DMS53 (cell line): ENCODE measurements around the gene RPS6KB2.
A peak's percentile ranks its signal among the peaks of the same experiment; 100 is the strongest.

Source experiments
- DNase-seq: peaks from one replicate; lab custom pipeline; 2025; lab: John Stamatoyannopoulos, UW

The RPS6KB2 gene

DNA sequence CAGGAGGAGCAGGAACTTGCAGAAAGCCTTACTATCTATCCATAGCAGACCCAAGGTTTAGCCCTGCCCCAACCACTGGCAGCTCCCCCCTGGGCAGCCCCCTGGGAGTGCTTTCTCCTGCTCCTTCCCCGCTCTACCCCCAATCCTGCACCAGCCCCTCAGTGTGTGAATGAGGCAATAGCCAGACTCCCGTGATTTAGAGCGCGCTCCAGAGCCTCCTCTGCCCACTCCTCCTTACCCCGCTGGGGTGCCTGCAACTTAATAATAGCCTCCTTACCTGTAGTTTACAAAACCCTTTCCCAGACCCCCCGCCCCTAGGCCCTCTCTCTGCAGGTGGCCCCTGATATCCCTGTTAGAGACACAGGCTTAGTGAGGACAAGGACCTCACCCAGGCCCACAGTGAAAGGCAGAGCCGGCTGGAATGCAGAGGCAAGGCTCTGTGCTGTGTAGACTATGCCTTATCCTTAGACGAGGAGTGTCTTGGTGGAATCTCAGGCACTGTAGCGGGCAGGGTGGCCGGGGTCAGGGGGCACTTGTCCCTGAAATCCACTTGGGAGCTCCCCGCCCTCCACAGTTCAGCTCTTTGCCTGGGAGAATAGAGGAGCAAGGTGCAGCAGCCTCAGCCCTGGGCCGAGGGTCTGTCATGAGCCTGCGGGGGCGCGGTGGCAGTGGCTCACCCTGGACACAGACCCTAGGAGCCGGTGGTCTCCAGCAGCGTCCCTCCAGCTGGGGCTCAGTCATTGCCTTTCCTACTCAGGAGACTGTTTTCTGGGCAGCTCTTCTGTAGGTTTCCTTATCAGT lies 17.1 kb upstream of the RPS6KB2 start:
- no peak for DNase-seq

DNA sequence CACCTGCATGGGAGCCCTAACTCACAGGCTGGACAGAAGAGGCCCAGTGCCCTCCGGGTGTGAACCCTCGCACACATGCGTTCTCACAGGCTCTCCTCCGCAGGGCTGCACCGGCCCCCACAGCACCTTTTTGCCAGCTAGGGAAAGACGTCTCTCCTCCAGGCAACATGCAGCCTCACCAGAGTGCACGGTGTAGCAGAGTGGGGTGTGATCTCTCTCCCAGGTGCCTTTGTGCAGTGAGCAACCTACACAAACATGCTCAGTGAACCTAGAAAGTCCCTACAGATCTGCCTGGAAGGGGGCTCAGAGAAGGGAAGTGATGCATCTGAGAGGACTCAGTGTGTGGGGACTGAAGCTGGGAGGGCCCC lies 16.5 kb upstream of the RPS6KB2 start:
- no peak for DNase-seq

DNA sequence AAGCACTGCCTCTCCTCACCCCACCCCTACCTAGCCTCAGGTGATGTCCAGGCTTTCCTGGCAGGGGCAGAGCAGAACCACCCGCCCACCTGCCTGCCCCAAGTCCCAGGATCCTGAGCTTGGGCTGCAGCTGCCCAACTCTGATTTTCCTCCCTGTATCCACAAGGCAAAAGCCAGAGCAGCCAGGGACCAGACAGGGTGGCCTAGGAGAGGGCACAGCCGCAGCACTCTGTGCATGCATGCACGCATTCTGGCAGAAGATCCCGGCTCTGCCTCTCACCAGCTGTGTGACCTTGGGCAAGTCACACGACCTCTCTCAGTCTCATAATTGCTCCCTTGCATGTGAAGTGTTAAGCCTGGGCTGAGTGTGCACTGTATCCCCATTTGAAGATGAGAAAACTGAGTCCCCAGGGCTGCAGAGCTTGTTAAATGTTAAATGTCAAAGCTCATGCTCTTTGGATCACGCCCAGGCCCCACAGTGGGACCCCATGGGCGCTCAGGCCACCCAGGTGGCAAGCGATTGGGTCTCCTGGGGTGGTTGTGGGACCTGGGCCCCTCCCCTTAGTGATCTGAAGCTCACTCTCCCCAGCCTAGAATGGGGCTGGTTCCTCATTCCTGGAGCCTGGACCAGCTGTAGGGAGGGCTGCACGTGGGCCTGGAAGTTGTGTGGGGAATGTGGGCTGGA lies 15.7 kb upstream of the RPS6KB2 start:
- DNase-seq = no peak

DNA sequence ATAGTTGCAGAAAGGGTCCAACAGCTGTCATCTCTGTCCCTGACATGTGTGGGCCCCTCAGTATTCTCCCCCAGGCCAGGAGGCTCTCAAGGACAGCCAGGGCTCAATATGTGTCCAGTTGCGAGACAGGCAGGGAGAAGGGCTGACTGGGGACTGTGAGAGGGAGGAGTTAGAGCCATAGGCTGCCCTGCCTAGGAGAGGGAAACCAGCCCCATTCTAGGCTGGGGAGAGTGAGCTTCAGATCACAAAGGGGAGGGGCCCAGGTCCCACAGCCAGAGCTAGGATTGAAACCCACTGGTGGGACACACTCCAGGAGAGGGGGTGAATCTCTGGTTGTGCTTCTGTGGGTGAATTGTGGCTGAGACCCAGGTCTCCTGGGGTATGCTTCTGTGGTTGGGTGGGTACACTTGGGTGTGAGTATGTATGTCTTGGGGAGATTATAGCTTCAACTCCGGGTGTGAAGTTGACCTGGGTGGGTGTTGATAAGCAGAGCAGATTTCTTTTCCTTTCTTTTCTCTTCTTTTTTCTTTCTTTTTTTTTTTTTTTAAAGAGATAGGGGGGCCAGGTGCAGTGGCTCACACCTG lies 14.9 kb upstream of the RPS6KB2 start:
- DNase-seq = no peak

DNA sequence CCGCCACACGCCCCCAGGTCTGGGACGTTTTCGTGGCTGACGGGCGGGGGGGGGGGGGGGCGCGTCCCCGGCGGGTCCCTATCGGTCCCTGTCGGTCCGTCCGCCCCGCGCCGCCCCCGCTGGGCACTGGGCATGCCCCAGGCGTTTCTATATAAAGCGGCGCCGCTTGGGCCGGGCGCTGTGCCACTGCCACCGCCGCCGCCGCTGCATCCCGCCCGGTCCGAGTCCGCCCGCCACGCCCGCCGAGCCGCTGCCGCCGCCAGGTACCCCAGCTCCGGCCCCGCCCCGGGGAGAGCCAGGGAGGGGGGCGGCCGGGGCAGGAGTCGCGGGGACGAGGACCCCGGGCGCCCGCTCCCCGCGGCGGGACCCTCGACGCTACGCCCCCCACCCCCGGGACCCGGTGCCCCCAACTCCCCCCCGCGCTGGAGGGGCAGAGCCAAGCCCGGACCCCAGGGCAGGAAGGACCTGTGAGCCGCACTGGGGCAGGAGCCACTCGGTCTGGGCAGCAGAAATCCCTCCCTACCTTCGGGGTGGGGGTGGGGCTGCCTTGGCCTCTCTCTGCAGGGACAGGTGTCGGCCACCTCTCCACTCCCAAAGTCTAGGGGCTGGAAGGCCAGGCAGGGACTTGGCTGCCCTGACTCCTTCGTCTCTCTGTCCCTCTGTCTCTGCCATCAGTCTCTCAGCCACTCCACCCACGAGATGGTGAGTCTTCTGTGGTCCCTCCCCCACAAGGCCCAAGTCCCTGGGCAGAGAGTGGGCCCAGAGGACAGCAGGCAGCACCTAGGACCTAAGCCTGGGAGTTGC lies 12.6 kb upstream of the RPS6KB2 start, which contains the start of gene CARNS1:
Gene CARNS1, plus strand, starts transcription at position 178 of the 804 bp plus-strand sequence. Its CDS starts 522 bp downstream, at position 700.
- DNase-seq = peak; percentile 75

DNA sequence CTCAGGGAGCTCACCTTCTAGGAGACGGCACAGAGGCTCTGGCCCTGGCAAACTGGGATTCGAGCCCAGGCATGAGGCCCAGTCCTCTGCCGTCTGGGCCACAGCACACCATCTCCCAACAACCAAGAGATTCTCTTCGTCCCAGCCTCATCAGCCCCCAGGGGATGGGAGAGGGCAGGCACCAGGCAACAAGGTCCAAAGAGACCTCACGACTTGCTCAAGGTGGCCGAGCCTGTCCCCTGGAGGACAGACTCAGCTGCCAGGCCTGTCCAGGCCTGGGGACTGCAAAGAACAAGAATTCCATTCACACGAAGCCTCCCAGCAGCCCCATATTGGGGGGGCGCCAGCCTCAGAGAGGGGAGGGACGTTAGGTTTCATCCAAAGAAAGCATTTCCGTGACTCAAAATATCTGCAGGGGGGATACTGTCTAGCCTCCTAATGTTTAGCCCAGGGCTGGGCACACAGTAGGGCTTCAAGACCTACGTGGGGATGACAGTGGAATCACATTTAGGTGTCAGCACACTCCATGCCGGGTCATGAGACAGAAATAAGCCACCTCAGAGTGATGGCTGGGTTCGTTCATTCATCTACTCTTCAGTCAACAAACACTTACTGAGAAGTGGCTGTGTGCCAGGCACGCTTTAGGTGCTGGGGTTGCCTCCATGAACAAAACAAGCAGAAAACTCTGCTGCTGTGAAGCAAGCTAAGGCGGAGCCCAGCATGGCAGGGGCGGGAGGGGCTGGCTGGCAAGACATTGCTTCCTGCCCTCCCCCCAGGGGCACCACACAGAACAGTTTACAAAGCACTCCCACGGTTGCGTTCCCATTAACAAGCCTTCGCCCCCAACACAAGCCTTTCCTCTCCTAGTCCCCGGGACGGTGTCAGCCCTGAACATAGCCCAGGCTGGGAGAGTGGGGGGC lies 11.6 kb upstream of the RPS6KB2 start:
- DNase-seq = peak; percentile 81

DNA sequence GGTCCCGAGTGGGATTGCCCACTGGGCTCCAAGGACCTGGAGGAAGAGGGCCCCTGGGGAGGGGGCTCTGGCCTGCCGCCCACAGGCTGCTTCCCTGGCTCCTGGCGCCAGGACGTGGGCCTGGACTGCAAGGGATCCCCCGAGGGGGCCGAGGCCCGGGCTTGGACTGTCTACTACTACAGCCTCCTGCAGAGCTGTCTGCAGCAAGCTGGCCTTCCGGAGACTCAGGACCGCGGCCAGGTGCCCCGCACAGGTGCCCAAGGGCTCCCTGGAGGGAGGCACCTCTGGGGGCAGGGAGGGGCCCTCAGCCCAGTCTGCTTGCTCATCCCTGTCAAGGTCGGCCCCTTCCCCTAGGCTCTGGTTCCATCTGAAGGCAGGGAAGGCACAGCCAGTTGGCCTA lies 10.9 kb upstream of the RPS6KB2 start:
- no peak for DNase-seq

DNA sequence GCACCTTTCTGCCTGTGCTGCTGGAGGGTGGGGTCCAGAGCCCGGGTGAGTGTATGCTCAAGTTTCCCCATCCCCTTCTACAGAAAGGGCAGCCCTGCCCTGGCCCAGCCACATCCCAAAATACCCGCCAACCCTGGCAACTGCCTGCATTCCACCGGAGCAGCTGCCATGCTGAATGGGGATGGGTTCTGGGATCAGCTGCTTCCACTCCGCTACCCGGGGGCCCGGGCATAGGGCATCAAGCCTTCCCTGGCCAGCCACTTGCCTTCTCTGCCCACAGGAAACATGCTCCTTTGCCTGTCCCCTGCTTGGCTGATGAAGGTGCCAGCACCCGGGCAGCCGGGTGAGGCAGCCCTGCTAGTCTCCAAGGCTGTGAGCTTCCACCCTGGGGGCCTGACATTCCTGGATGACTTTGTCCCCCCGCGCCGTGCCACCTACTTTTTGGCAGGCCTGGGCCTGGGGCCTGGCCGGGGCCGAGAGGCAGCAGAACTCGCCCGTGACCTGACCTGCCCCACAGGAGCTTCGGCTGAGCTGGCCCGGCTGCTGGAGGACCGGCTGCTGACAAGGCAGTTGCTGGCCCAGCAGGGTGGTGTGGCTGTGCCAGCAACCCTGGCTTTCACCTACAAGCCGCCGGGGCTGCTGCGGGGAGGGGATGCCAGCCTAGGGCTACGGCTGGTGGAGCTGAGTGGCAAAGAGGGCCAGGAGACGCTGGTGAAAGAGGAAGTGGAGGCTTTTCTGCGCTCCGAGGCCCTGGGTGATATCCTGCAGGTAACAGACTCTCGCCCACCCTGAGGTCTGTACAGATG lies 9.6 kb upstream of the RPS6KB2 start:
- DNase-seq = peak; percentile 41

DNA sequence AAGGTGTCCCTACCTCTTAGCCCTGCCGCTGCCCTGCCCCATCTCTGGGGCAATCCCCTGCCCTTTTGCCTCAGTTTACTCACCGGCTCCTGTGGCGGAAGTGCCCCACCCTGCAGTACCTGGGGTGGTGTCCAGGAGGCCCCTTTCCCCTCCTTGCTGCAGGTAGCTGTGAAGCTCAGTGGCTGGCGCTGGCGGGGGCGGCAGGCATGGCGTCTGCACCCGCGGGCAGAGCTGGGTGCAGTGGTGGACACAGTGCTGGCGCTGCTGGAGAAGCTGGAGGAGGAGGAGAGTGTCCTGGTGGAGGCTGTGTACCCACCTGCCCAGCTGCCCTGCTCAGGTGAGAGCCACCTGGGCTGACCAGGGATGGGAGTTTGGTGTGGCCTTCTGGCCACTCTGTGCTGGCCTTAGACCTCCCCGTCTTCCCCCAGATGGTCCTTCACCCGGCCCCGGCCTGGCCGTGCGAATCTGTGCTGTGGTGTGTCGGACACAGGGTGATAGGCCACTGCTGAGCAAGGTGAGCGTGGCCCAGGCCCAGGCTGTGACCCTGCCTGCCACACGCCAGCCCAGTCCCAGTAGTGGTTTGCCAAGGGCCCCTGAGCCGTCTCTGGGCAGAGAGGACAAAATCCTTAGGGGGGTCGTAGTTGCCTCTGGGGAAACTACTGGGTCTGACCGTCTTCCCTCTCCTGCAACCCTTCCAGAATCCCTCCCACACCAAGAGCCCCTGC lies 8.8 kb upstream of the RPS6KB2 start:
- DNase-seq = no peak

DNA sequence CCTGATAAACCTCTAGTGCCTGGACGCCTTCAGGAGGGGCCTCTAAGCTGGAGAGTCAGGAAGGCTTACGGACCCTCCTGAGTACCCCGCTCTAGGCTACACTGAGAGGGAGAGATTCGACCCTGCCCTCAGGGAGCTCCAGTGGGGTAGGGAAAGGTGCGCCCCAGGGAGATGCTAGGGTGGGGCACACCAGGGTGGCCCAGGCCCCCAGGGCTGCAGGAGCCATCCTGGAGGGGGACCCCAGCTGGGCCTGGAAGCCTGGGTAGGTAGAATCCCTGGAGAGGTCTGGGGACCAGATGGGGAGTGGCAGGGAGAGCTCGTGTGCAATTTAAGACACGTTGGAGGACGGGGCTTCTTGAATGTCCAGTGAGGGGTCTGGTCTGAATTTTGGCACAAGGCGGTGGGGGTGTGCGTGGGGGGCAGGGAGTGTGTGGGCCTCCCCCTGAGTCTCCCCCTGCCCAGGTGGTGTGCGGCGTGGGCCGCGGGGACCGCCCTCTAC lies 8.1 kb upstream of the RPS6KB2 start:
- no peak for DNase-seq

DNA sequence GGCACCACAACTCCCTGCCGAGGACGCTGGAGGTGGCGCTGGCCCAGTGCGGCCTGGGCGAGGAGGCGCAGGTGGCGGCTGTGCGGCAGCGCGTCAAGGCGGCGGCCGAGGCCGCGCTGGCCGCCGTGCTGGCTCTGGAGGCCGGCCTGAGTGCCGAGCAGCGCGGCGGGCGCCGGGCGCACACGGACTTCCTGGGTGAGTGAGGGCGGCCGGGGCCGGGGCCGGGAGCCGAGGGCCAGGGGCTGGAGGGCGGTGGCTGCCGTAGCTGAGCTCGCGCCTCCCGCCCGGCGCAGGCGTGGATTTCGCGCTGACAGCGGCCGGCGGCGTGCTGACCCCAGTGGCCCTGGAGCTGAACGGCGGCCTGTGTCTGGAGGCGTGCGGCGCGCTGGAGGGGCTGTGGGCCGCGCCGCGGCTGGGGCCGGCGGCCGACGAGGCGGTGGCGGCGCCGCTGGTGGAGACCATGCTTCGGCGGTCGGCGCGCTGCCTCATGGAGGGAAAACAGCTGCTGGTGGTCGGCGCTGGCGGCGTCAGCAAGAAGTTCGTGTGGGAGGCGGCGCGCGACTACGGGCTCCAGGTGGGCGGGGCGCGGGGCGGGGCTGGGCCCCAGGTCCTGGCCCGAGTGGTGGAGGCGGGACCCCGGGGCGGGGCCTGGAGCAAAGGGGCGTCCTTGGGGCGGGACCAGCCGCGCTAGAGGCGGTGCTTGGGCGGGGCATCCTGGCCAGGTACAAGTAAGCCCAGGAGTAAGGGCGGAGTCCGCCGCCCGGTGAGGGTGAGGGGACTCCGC lies 7.5 kb upstream of the RPS6KB2 start:
- DNase-seq = peak; percentile 98

DNA sequence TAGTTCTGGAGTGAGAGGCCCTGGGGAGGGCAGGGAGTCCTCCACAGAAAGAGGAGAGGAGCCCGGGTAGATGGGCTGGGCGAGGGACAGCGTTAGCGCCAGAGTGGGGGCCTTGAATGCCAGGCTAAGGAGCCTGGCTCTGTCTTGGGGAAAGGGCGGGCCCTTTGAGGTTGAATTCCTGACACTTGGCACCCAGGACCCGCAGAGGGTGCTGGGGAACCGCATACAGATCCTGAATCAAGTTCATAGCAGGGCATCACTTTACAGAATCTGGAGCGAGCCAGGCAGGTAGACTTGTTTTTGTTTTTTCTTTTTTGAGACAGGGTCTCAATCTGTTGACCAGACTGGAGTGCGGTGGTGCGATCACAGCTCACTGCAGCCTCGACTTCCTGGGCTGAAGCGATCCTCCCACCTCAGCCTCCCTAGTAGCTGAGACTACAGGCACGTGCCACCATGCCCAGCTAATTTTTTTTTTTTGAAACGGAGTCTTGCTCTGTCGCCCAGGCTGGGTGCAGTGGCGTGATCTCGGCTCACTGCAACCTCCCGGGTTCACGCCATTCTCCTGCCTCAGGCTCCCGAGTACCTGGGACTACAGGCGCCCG lies 6.8 kb upstream of the RPS6KB2 start:
- DNase-seq = no peak

DNA sequence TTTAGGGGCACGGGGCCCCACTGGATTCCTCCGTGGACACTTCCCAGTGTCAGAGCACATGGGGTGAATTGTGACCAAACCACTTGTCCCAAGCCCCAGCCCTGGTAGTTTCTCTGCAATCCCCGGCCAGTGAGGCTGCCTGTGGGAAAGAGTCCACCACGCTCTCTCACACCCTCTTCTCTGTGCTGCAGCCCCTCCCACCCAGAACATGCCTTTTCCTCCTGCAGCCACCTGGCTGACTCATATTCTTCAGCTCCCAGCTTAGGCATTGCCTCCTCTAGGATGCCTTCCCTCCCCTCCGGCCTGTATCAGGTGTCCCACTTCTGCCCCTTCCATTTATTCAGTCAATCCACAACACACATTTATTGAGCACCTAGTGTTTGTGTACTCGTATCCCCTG lies 5.4 kb upstream of the RPS6KB2 start:
- DNase-seq = peak; percentile 62

DNA sequence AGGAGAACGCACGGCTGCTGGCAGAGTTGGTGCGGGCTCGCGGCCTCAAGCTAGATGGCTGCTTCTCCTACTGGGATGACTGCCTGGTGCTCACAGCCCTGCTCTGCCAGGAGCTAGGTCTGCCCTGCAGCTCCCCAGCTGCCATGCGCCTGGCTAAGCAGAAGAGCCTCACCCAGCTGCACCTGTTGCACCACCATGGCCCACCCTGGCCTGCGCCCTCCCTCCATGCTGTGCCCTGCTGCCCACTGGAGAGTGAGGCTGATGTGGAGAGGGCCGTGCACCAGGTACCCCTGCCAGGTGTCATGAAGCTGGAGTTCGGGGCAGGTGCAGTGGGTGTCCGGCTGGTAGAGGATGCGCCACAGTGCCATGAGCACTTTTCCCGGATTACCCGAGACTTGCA lies 4.8 kb upstream of the RPS6KB2 start:
- DNase-seq = no peak

DNA sequence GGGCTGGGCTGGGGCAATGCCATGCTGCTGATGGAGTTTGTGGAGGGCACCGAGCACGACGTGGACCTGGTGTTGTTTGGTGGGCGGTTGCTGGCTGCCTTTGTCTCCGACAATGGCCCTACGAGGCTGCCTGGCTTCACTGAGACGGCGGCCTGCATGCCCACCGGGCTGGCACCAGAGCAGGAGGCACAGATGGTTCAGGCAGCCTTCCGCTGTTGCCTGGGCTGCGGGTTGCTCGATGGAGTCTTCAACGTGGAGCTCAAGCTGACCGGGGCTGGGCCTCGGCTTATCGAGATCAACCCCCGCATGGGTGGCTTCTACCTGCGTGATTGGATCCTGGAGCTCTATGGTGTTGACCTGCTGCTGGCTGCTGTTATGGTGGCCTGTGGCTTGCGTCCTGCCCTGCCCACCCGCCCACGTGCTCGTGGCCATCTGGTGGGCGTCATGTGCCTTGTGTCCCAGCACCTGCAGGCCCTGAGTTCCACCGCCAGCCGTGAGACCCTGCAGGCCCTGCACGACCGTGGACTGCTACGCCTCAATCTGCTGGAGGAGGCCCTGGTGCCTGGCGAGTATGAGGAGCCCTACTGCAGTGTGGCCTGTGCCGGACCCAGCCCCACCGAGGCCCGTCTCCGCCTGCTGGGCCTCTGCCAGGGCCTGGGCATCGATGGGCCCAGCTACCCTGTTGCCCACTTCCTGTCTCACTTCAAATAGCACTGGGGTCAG lies 4.2 kb upstream of the RPS6KB2 start:
- DNase-seq = no peak

DNA sequence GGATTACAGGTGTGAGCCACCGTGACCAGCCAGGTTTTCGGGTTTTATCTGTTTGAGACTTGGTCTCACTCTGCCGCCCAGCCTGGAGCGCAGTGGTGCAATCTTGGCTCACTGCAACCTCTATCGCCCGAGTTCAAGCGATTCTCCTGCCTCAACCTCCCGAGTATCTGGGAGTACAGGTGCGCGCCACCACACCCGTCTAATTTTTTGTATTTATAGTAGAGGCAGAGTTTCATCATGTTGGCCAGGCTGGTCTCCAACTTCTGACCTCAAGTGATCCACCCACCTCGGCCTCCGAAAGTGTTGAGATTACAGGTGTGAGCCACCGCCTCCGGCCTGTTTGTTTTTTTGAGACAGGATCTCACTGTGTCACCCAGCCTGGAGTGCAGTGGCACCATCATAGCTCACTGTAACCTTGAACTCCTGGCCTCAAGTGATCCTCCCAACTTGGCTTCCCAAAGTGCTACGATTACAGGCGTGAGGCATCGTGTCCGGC lies 882 bp upstream of the RPS6KB2 start:
- DNase-seq = peak; percentile 67

DNA sequence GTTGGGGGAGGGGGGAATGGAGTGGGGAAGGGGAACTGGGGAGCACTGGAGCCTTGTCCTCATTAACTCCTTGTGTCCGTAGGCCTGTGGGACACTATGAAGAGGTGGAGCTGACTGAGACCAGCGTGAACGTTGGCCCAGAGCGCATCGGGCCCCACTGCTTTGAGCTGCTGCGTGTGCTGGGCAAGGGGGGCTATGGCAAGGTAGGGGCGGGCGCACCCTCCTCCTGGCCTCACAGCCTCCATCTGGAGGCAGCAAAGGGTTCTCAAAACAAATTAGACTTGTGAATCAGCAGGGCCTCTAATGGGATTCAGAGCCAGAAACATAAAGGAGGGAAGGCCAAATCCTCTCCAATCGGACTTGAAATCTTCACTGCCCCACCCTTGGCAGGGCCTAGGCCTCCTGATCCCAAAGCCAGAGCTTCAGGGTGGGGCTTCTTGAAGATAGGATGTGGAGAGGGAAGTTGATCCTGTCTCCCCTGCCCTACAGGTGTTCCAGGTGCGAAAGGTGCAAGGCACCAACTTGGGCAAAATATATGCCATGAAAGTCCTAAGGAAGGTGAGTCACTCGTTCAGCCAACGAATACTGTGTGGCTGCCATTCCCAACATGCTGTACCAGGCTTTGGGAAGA lies 859 bp downstream of the RPS6KB2 start:
- DNase-seq = no peak
